Glutamatergic neuron (in vitro differentiated cells): ENCODE results near the gene KIAA1217. TPM values are rescaled to one million over a fixed set of nuclear protein-coding genes. Genes with fewer than 3 reads are reported as not detected.

ENCODE experiments used
- DNase-seq: peaks from one replicate; pipeline ENCODE4 v3.0.0; 2022
- H3K27ac Mint-ChIP-seq: one replicate; pipeline ENCODE4 v1.8.0; 2020; ENCODE audit warnings: mild to moderate bottlenecking, mixed read lengths, inconsistent platforms; ENCODE audit not compliant: unreplicated experiment
- H3K27me3 Mint-ChIP-seq: one replicate; pipeline ENCODE4 v1.8.0; 2020; ENCODE audit warnings: mild to moderate bottlenecking, moderate library complexity, mixed read lengths, inconsistent platforms; ENCODE audit not compliant: unreplicated experiment
- H3K36me3 Mint-ChIP-seq: one replicate; pipeline ENCODE4 v1.8.0; 2020; ENCODE audit warnings: mild to moderate bottlenecking, mixed read lengths, inconsistent platforms; ENCODE audit not compliant: unreplicated experiment
- H3K4me1 Mint-ChIP-seq: one replicate; pipeline ENCODE4 v1.8.0; 2020; ENCODE audit warnings: mild to moderate bottlenecking, low read depth, mixed read lengths, inconsistent platforms; ENCODE audit not compliant: unreplicated experiment
- H3K4me3 Mint-ChIP-seq: one replicate; pipeline ENCODE4 v1.8.0; 2020; ENCODE audit warnings: mild to moderate bottlenecking, mixed read lengths, inconsistent platforms; ENCODE audit not compliant: unreplicated experiment
- H3K9me3 Mint-ChIP-seq: one replicate; pipeline ENCODE4 v1.8.0; 2020; ENCODE audit warnings: mild to moderate bottlenecking, moderate library complexity, mixed read lengths, inconsistent platforms; ENCODE audit not compliant: unreplicated experiment
- CTCF ChIP-seq: fragments of 200-600 bp; sonication (generic); IDR thresholded peaks from one replicate; pipeline ENCODE4 v1.5.0; 2021; ENCODE audit not compliant: partially characterized antibody, unreplicated experiment
- total RNA-seq: library from RNA; stranded (reverse); fragmentation: NEBNext Ultra II Directional; extraction: Animal tissue kit (Norgen Biotek cat#: 25700); gene quantifications from one replicate; pipeline ENCODE4 v1.2.1, GENCODE V29; 2021; ENCODE audit not compliant: unreplicated experiment

The KIAA1217 gene
- total RNA-seq, 1 donor from 2014 or later = 4.4 TPM

- no peak overlapping the region for H3K27ac Mint-ChIP-seq
- no peak for TF ChIP-seq CTCF
- H3K36me3 Mint-ChIP-seq = no peaks in the 10 kb centered on the region
- no peaks in the 10 kb centered on the region for H3K9me3 Mint-ChIP-seq
- DNase-seq = no peak
- no peaks in the 10 kb centered on the region for H3K27me3 Mint-ChIP-seq
- H3K4me3 Mint-ChIP-seq = no peak overlapping the region
- H3K4me1 Mint-ChIP-seq = no peaks in the 10 kb centered on the region
Measured at GRCh38 chr10:24394461-24395190, 185.7 kb downstream of the KIAA1217 start.

GRCh38 chr10:24396396-24396795 is 187.5 kb downstream of the KIAA1217 start:
- DNase-seq = no peak
- TF ChIP-seq CTCF = no peak
- no peak overlapping the region for H3K4me3 Mint-ChIP-seq
- H3K36me3 Mint-ChIP-seq = no peaks in the 10 kb centered on the region
- no peak overlapping the region for H3K27ac Mint-ChIP-seq
- H3K4me1 Mint-ChIP-seq = no peaks in the 10 kb centered on the region
- no peaks in the 10 kb centered on the region for H3K9me3 Mint-ChIP-seq
- no peaks in the 10 kb centered on the region for H3K27me3 Mint-ChIP-seq

- no peak for TF ChIP-seq CTCF
- no peak for DNase-seq
- Mint-ChIP-seq H3K9me3 (no peaks in the 10 kb centered on the region), H3K27me3 (no peaks in the 10 kb centered on the region), H3K4me1 (no peaks in the 10 kb centered on the region), H3K27ac (no peak overlapping the region), H3K36me3 (no peaks in the 10 kb centered on the region), H3K4me3 (no peak overlapping the region)
Measured at GRCh38 chr10:24397662-24398061, 188.7 kb downstream of the KIAA1217 start.

- TF ChIP-seq CTCF = no peak
Measured at GRCh38 chr10:24404567-24404966, 195.6 kb downstream of the KIAA1217 start.

GRCh38 chr10:24405635-24406034 is 196.7 kb downstream of the KIAA1217 start:
- no peak overlapping the region for H3K27ac Mint-ChIP-seq
- DNase-seq = no peak
- no peaks in the 10 kb centered on the region for H3K36me3 Mint-ChIP-seq
- H3K4me1 Mint-ChIP-seq = no peaks in the 10 kb centered on the region
- no peak overlapping the region for H3K4me3 Mint-ChIP-seq
- H3K9me3 Mint-ChIP-seq = no peaks in the 10 kb centered on the region
- H3K27me3 Mint-ChIP-seq = no peaks in the 10 kb centered on the region
- TF ChIP-seq CTCF = no peak

More at GRCh38 chr10:24404567-24404966, 195.6 kb downstream of the KIAA1217 start:
- no peaks in the 10 kb centered on the region for H3K9me3 Mint-ChIP-seq
- no peaks in the 10 kb centered on the region for H3K36me3 Mint-ChIP-seq
- no peak for DNase-seq
- H3K4me3 Mint-ChIP-seq = no peak overlapping the region
- no peaks in the 10 kb centered on the region for H3K27me3 Mint-ChIP-seq
- H3K4me1 Mint-ChIP-seq = no peaks in the 10 kb centered on the region
- H3K27ac Mint-ChIP-seq = no peak overlapping the region
